GM23338 (cell line): Measurements from ENCODE around the gene GABRQ. TPM values are rescaled to one million over a fixed set of nuclear protein-coding genes. Genes with fewer than 3 reads are reported as not detected.
"Not testable (repeated sequence)": the region's sequence is repeated elsewhere in the genome, so short reads cannot be mapped to it uniquely, and the experiment has no call there.

ENCODE experiments used
- ATAC-seq: fragments of 200-7000 bp; cut with Tn5 transposase; 3 replicates; pipeline ENCODE4 v1.9.1; 2020
- DNase-seq: peaks from one replicate; pipeline ENCODE4 v3.0.0-alpha.2; 2015; ENCODE audit warnings: low spot score
- H2AFZ ChIP-seq: fragments of 200-600 bp; sonication (generic); 2 replicates; pipeline ENCODE4 v1.8.0; 2016; ENCODE audit warnings: antibody characterized with exemption, mild to moderate bottlenecking, moderate library complexity
- H3F3A ChIP-seq: fragments of 200-600 bp; sonication (generic); replicated peaks from 2 replicates; pipeline ENCODE4 v1.8.0; 2017; ENCODE audit warnings: antibody characterized with exemption, mixed run types, low read depth
- H3K27ac ChIP-seq: fragments of 200-600 bp; sonication (generic); 2 replicates; pipeline ENCODE4 v1.6.1; 2016; ENCODE audit warnings: low read depth
- H3K27me3 ChIP-seq: fragments of 200-600 bp; sonication (generic); 2 replicates; pipeline ENCODE4 v1.8.0; 2016; ENCODE audit warnings: mild to moderate bottlenecking, mixed run types, moderate library complexity; ENCODE audit not compliant: insufficient read depth
- H3K36me3 ChIP-seq: fragments of 200-600 bp; sonication (generic); 2 replicates; pipeline ENCODE4 v1.8.0; 2016; ENCODE audit warnings: mild to moderate bottlenecking; ENCODE audit not compliant: insufficient read depth
- H3K4me1 ChIP-seq: fragments of 200-600 bp; sonication (generic); 2 replicates; pipeline ENCODE4 v1.8.0; 2016; ENCODE audit warnings: mild to moderate bottlenecking, moderate library complexity; ENCODE audit not compliant: insufficient read depth
- H3K4me2 ChIP-seq: fragments of 200-600 bp; sonication (generic); 2 replicates; pipeline ENCODE4 v1.7.1; 2017; ENCODE audit warnings: mixed run types
- H3K4me3 ChIP-seq: fragments of 200-600 bp; sonication (generic); 2 replicates; pipeline ENCODE4 v1.6.1; 2016; ENCODE audit warnings: mixed run types
- H3K79me2 ChIP-seq: fragments of 200-600 bp; sonication (generic); replicated peaks from 2 replicates; pipeline ENCODE4 v1.8.0; 2017; ENCODE audit warnings: mild to moderate bottlenecking; ENCODE audit not compliant: insufficient read depth
- H3K9me2 ChIP-seq: fragments of 200-600 bp; sonication (generic); 2 replicates; pipeline ENCODE4 v1.8.0; 2017; ENCODE audit not compliant: insufficient read depth
- H4K20me1 ChIP-seq: fragments of 200-600 bp; sonication (generic); replicated peaks from 2 replicates; pipeline ENCODE4 v1.8.0; 2017; ENCODE audit warnings: mild to moderate bottlenecking; ENCODE audit not compliant: insufficient read depth
- H3K27ac Mint-ChIP-seq: 2 replicates; pipeline ENCODE4 v1.8.0; 2020; ENCODE audit warnings: inconsistent platforms, mild to moderate bottlenecking, moderate library complexity, mixed read lengths
- H3K27me3 Mint-ChIP-seq: 3 replicates; pipeline ENCODE4 v1.8.0; 2022; ENCODE audit warnings: low read depth, mild to moderate bottlenecking, moderate library complexity, mixed read lengths, inconsistent platforms; ENCODE audit not compliant: insufficient read depth, poor library complexity
- H3K36me3 Mint-ChIP-seq: 3 replicates; pipeline ENCODE4 v1.8.0; 2021; ENCODE audit warnings: low read depth, mild to moderate bottlenecking, inconsistent platforms, moderate library complexity, mixed read lengths
- H3K4me1 Mint-ChIP-seq: 3 replicates; pipeline ENCODE4 v1.8.0; 2020; ENCODE audit warnings: mild to moderate bottlenecking, inconsistent platforms, mixed read lengths
- H3K4me3 Mint-ChIP-seq: 3 replicates; pipeline ENCODE4 v1.8.0; 2021; ENCODE audit warnings: moderate library complexity, mild to moderate bottlenecking, inconsistent platforms, mixed read lengths
- H3K9me3 Mint-ChIP-seq: 3 replicates; pipeline ENCODE4 v1.8.0; 2020; ENCODE audit warnings: moderate library complexity, mild to moderate bottlenecking, inconsistent platforms, mixed read lengths
- CREB1 ChIP-seq: fragments of 250-450 bp; sonication (Bioruptor Pico); IDR thresholded peaks from 2 replicates; pipeline ENCODE4 v1.5.0; 2020; ENCODE audit warnings: low read depth, mild to moderate bottlenecking, moderate library complexity
- CTCF ChIP-seq, 2 experiments: fragments of 200-600 bp in 1 of 2; sonication (generic) in 1 of 2; conservative IDR thresholded peaks; 2 replicates each; pipeline versions ENCODE4 v1.5.1 to v1.6.1; 2016 to 2017; ENCODE audit warnings: antibody characterized with exemption in 2 of 2, low read depth in 2 of 2, mild to moderate bottlenecking in 2 of 2, moderate library complexity in 1 of 2
- NANOG ChIP-seq: IDR thresholded peaks from 2 replicates; pipeline ENCODE4 v1.6.1; 2016; ENCODE audit warnings: antibody characterized with exemption, borderline replicate concordance
- POLR2AphosphoS5 ChIP-seq: IDR thresholded peaks from 2 replicates; pipeline ENCODE4 v1.6.1; 2016; ENCODE audit warnings: antibody characterized with exemption, low read depth
- STAT1 ChIP-seq: IDR thresholded peaks from one replicate; pipeline ENCODE4 v1.6.1; 2016; ENCODE audit warnings: antibody characterized with exemption; ENCODE audit not compliant: unreplicated experiment
- ZNF114 ChIP-seq: fragments of 250-450 bp; sonication (Bioruptor Pico); IDR thresholded peaks from 2 replicates; pipeline ENCODE4 v1.5.0; 2020; ENCODE audit warnings: mild to moderate bottlenecking, moderate library complexity
- polyA plus RNA-seq: library from polyadenylated mRNA; unstranded; fragments of >200 nt; fragmentation: Nextera tagmentation; extraction: Ambion mirVana; gene quantifications from 2 replicates; pipeline ENCODE4 v1.2.1, GENCODE V29; 2016
- total RNA-seq: library from RNA; depleted of rRNA; stranded (reverse); fragments of >200 nt; shearing (Covaris generic); gene quantifications from 2 replicates; pipeline ENCODE4 v1.2.3, GENCODE V29; 2014

GABRQ gene
- total and polyA plus RNA-seq, 2 experiments from 2014 or later: 2.2 to 7.8 TPM

- H3K27me3 Mint-ChIP-seq: no peaks in the 10 kb centered on the region
- H3K27ac Mint-ChIP-seq: no peak overlapping the region
- Histone ChIP-seq H3K4me2 (no peak overlapping the region), H3K4me3 (no peak overlapping the region), H3K79me2 (no peaks in the 10 kb centered on the region), H3K27me3 (no peaks in the 10 kb centered on the region), H2AFZ (no peak overlapping the region), H3K4me1 (no peaks in the 10 kb centered on the region), H3K36me3 (no peaks in the 10 kb centered on the region), H3K27ac (no peak overlapping the region), H3F3A (no peaks in the 10 kb centered on the region), H3K9me2 (no peaks in the 10 kb centered on the region), H4K20me1 (no peaks in the 10 kb centered on the region)
- no peaks in the 10 kb centered on the region for H3K9me3 Mint-ChIP-seq
- no peaks in the 10 kb centered on the region for H3K4me1 Mint-ChIP-seq
- TF ChIP-seq ZNF114 (no peak), NANOG (no peak), CTCF (conservative IDR thresholded peaks at IDR 0.05; ENCODE audit: low read depth in 2 of 2) (no peak), STAT1 (no peak), CREB1 (CRISPR knock-in tag) (no peak), POLR2AphosphoS5 (no peak)
- H3K36me3 Mint-ChIP-seq: no peaks in the 10 kb centered on the region
- ATAC-seq (no peak), DNase-seq (no peak)
- H3K4me3 Mint-ChIP-seq: no peak overlapping the region
Measured at GRCh38 chrX:152674135-152674534, 36.4 kb downstream of the GABRQ start.

- not testable (repeated sequence) for ATAC-seq, H3K27ac Mint-ChIP-seq
Measured at GRCh38 chrX:152674652-152675051, 37.0 kb downstream of the GABRQ start.

GRCh38 chrX:152681012-152681411, 43.3 kb downstream of the GABRQ start:
- not testable (repeated sequence) for H3K27ac ChIP-seq

More at GRCh38 chrX:152674652-152675051, 37.0 kb downstream of the GABRQ start:
- H3K4me3 Mint-ChIP-seq, H3K27me3 Mint-ChIP-seq, H3K27ac ChIP-seq, H4K20me1 ChIP-seq, H3K4me3 ChIP-seq, H3K79me2 ChIP-seq, H3K4me2 ChIP-seq, H2AFZ ChIP-seq, H3K36me3 ChIP-seq, H3K4me1 Mint-ChIP-seq, H3K9me2 ChIP-seq, H3K4me1 ChIP-seq, H3K27me3 ChIP-seq, H3F3A ChIP-seq, H3K9me3 Mint-ChIP-seq, H3K36me3 Mint-ChIP-seq, DNase-seq: not testable (repeated sequence)

GRCh38 chrX:152697952-152698931, 60.5 kb downstream of the GABRQ start, which contains the start of gene MAGEA3:
Gene MAGEA3 (plus strand): TSS chrX:152698794. CDS start chrX:152700833, 2,039 bp downstream.
- not testable (repeated sequence) for H3K9me2 ChIP-seq, H3K4me1 ChIP-seq, H2AFZ ChIP-seq, H3K4me1 Mint-ChIP-seq, H3K4me3 Mint-ChIP-seq, H3K79me2 ChIP-seq, H3K27me3 ChIP-seq, DNase-seq, H3K36me3 ChIP-seq, H3K4me3 ChIP-seq, H3K27me3 Mint-ChIP-seq, H3K27ac ChIP-seq, H3F3A ChIP-seq, H3K27ac Mint-ChIP-seq, H4K20me1 ChIP-seq, ATAC-seq, H3K36me3 Mint-ChIP-seq, H3K4me2 ChIP-seq, H3K9me3 Mint-ChIP-seq

More at GRCh38 chrX:152681012-152681411, 43.3 kb downstream of the GABRQ start:
- not testable (repeated sequence) for H3K27ac Mint-ChIP-seq, H3K36me3 ChIP-seq, DNase-seq, H3K27me3 Mint-ChIP-seq, H3K4me3 Mint-ChIP-seq, H3K79me2 ChIP-seq, H3K4me3 ChIP-seq, H3K9me3 Mint-ChIP-seq, H3K9me2 ChIP-seq, H3F3A ChIP-seq, H3K4me1 ChIP-seq, H4K20me1 ChIP-seq, H3K27me3 ChIP-seq, H3K4me2 ChIP-seq, H3K4me1 Mint-ChIP-seq, H3K36me3 Mint-ChIP-seq, H2AFZ ChIP-seq
- peak; percentile 85 for ATAC-seq

- H3K27me3 Mint-ChIP-seq, H3K36me3 Mint-ChIP-seq, H4K20me1 ChIP-seq, H3K27me3 ChIP-seq, H3K4me3 Mint-ChIP-seq, H3F3A ChIP-seq, H3K27ac Mint-ChIP-seq, H3K4me1 ChIP-seq, H2AFZ ChIP-seq, H3K36me3 ChIP-seq, ATAC-seq, H3K9me3 Mint-ChIP-seq, H3K4me1 Mint-ChIP-seq, H3K4me2 ChIP-seq, H3K79me2 ChIP-seq, H3K9me2 ChIP-seq, DNase-seq, H3K27ac ChIP-seq, H3K4me3 ChIP-seq: not testable (repeated sequence)
Measured at GRCh38 chrX:152700390-152700789, 62.7 kb downstream of the GABRQ start.
